Epithelial cell of esophagus (primary cell): ENCODE data around the gene UBE3C.
"Not testable (repeated sequence)": the region's sequence is repeated elsewhere in the genome, so short reads cannot be mapped to it uniquely, and the experiment has no call there.

Experiments
- DNase-seq: peaks from one replicate; pipeline ENCODE4 v3.0.0; 2010; ENCODE audit warnings: low read depth
- H3K4me3 ChIP-seq: 2 replicates; pipeline ENCODE4 v1.5.1; 2011; ENCODE audit warnings: mild to moderate bottlenecking, low read length, control low read depth
- CTCF ChIP-seq: IDR thresholded peaks from 2 replicates; pipeline ENCODE4 v1.5.1; 2011; ENCODE audit warnings: low read depth, mild to moderate bottlenecking, low read length, control low read depth, inconsistent platforms; ENCODE audit not compliant: insufficient read depth; ENCODE audit errors: missing control alignments

The UBE3C gene

GRCh38 chr7:157276091-157276561 lies 137.4 kb downstream of the UBE3C start:
- no peak overlapping the region for H3K4me3 ChIP-seq
- no peak for DNase-seq
- no peak for TF ChIP-seq CTCF

GRCh38 chr7:157276731-157277562 lies 138.2 kb downstream of the UBE3C start:
- DNase-seq: peak; percentile 45
- H3K4me3 ChIP-seq: no peak overlapping the region

GRCh38 chr7:157277568-157277967 lies 138.8 kb downstream of the UBE3C start:
- H3K4me3 ChIP-seq, DNase-seq: not testable (repeated sequence)

More at GRCh38 chr7:157276731-157277562, 138.2 kb downstream of the UBE3C start:
- no peak for TF ChIP-seq CTCF

GRCh38 chr7:157278167-157278790 lies 139.6 kb downstream of the UBE3C start:
- DNase-seq: no peak
- TF ChIP-seq CTCF: no peak
- no peak overlapping the region for H3K4me3 ChIP-seq

- peak overlapping the region; percentile 31 for H3K4me3 ChIP-seq
- no peak for TF ChIP-seq CTCF
- DNase-seq: no peak
Measured at GRCh38 chr7:157278791-157279724, 140.3 kb downstream of the UBE3C start.

- peak overlapping the region; percentile 31 for H3K4me3 ChIP-seq
- no peak for DNase-seq
- no peak for TF ChIP-seq CTCF
Measured at GRCh38 chr7:157279741-157280215, 141.1 kb downstream of the UBE3C start.

GRCh38 chr7:157280216-157280841 lies 141.6 kb downstream of the UBE3C start:
- no peak for TF ChIP-seq CTCF
- H3K4me3 ChIP-seq: no peak overlapping the region
- DNase-seq: no peak
